Measurements from ENCODE around the gene DPYSL5.
"Not testable (repeated sequence)": the region's sequence is repeated elsewhere in the genome, so short reads cannot be mapped to it uniquely, and the experiment has no call there.

DPYSL5 gene, protein sequence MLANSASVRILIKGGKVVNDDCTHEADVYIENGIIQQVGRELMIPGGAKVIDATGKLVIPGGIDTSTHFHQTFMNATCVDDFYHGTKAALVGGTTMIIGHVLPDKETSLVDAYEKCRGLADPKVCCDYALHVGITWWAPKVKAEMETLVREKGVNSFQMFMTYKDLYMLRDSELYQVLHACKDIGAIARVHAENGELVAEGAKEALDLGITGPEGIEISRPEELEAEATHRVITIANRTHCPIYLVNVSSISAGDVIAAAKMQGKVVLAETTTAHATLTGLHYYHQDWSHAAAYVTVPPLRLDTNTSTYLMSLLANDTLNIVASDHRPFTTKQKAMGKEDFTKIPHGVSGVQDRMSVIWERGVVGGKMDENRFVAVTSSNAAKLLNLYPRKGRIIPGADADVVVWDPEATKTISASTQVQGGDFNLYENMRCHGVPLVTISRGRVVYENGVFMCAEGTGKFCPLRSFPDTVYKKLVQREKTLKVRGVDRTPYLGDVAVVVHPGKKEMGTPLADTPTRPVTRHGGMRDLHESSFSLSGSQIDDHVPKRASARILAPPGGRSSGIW

DNA sequence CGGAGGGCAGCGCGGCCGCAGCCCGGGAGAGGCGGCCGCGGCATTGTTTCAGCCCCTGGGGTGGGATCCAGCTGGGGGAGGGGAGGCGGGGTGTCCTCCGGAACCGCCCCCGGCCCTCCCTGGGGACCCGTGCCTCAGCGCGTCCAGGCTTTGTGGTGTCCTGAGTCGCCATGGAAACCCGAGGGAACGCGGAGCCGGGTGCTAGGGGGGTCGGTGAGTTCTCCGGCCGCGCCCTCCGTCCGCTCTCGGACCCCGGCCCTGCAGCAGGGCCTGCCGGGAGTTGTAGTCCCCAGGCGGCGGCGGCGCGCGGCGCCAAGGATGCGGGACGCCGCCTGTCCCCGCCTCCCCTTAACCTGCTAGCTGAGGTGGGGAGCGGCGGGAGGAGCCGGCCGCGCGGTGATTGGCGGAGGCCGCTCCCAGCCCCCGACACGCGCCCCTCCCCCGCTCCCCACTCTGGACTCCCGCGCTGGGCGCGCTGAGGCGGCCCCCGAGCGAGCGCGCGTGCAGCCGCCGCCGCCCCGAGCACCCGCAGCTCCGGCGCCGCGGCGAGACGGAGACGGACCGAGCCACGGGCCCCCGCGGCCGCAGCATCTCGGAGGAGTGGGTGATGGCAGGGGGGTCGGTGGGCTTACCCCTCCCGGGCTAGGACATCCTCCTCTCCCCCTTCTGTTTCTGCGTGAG is at the start of gene DPYSL5:
DPYSL5 (plus strand) TSS at position 478 of the 681 bp plus-strand sequence. CDS start 50,368 bp downstream, outside the sequence.
- no peak for DNase-seq

DNA sequence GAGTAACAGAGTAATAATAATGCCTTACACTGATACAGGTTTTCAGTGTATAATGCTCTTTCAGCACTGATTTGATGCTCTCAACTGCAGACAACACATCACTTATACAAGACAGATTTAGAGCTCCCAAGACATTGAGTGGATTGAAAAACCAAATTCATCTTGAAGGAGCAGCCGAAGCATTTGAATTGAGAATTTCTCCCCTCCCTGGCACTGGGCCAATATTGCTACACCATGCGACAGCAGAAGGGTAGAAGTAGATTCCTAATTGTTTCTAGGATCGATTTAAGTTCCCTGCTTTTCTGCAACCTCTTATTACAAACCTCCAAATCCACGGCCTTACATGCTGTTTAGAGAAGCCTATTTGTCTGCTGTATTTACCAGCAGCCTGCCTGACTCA is 46.6 kb upstream of the DPYSL5 start:
- DNase-seq, result no peak

DNA sequence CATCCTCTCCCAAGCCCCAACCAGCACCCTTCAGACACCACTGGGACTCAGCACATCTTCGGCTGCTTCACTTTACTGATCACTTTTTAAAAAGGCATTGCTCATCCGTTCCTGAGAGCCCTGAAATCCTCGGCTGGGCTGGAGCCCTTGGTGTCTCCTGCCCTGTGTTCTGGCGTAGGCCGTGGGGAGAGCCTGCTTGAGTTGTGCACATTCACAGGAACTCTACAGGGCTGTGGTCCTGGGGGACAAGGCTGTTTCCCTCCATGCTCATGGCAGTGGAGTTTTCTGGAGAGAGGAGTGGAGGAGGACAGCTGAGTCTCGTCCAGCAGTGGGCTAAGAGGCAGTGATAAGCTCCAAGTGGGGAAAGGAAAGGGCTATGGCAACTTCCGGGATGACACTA is 46.1 kb upstream of the DPYSL5 start:
- DNase-seq, result no peak

DNA sequence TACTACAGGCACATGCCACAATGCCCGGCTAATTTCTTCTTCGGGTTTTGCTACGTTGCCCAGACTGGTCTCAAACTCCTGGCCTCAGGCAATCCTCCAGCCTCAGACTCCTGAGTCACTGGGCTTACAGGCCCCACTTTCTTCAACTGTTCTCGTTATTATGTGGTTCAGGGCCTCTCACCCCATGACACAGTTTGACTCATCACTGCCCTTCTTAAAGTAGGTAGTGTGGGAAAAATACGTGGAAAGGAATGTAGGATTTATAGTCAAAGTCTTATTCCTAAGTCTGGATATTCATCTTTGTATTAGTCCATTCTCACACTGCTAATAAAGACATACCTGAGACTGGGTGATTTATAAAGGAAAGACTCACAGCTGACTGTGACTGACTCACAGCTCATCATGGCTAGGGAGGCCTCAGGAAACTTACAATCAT is 42.7 kb upstream of the DPYSL5 start:
- DNase-seq, result no peak

DNA sequence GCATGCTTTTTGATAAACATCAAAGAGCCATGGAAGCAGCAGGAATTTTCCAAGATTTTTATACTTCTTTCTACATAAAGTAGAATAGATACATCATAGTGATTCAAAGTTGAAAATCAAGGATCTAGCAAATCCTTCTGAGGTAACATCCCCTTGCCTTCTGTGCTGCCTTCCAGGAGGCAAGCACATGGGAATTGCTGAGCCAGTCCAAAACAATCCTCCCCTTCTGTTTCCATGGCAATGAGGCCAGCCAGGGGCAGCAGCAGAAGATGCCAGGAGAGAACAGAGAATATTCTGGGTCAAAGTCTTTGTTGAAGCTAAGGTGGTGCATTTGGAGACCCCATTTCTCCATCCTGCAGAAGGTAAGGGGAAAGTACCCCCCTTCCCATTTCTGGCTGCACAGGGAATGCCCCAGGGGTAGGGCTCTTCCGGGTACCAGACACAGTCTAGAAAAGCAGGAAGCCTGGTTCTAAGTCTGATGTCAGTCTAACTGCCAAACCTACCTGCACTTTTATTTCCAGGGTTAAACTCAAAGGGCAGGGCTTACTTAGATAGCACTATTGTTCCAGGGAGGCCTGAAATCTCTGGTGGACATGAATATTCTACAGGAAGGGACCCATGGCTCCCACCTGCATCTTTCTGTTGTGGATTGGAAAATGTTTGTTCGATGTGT is 40.0 kb upstream of the DPYSL5 start:
- DNase-seq, result no peak

DNA sequence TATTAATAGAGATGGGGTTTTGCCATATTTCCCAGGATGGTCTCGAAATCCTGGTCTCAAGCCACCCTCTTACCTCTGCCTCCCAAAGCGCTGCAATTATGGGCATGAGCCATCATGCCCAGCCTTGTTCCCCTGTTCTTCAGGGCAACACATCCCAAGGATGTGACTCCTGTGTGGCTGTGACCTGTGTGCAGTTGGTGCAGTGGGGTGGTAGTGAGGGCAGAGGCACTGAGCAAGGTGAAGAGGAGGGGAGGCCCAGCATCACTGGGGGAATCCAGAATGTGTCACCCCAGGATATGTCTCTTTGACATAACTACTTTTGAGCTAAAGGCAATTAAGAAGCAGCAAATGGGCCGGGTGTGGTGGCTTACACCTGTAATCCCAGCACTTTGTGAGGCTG is 38.7 kb upstream of the DPYSL5 start:
- no peak for DNase-seq

GRCh38 chr2:26809876-26810577 is 37.9 kb upstream of the DPYSL5 start:
- DNase-seq, result no peak

GRCh38 chr2:26811261-26811660 is 36.7 kb upstream of the DPYSL5 start:
- DNase-seq, result no peak

GRCh38 chr2:26811791-26812694 is 35.9 kb upstream of the DPYSL5 start:
- DNase-seq, result no peak

GRCh38 chr2:26812731-26813130 is 35.2 kb upstream of the DPYSL5 start:
- DNase-seq, result no peak

DNA sequence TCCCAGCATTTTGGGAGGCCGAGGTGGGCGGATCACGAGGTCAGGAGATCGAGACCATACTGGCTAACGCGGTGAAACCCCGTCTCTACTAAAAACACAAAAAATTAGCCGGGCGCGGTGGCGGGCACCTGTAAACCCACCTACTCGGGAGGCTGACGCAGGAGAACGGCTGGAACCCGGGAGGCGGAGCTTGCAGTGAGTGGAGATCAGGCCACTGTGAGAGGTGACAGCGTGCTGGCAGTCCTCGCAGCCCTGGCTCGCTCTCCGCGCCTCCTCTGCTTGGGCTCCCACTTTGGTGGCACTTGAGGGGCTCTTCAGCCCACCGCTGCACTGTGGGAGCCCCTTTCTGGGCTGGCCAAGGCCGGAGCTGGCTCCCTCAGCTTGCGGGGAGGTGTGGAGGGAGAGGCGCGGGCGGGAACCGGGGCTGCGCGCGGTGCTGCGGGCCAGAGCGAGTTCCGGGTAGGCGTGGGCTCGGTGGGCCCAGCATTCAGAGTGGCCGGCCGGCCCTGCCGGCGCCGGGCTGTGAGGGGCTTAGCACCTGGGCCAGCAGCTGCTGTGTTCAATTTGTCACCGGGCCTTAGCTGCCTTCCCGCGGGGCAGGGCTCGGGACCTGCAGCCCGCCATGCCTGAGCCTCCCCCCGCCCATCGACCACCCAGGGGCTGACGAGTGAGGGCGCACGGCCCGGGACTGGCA is 33.7 kb upstream of the DPYSL5 start:
- DNase-seq, result not testable (repeated sequence)

GRCh38 chr2:26816893-26817292 is 31.0 kb upstream of the DPYSL5 start:
- DNase-seq, result no peak

DNA sequence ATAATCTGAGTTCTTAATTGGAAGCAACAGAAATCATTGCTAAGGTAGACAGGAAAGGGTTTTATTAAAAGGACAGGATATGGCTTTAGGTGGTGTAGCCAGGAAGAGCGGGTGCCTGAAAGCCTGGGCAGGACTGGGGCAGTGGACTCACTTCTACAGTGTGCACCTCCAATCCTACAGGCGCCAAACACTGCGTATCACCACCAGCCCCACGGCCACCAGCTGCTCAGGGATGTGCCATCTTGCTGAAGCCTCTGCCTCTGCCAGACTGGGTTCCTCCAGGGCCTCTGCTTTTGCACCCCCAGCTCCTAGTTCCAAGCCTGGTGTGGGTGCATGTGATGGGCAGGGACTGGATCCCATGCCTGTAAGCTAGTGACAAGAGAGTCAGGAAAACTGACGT is 29.7 kb upstream of the DPYSL5 start:
- DNase-seq, result no peak

- DNase-seq, result no peak
Observed at GRCh38 chr2:26818972-26819371, 29.0 kb upstream of the DPYSL5 start.

DNA sequence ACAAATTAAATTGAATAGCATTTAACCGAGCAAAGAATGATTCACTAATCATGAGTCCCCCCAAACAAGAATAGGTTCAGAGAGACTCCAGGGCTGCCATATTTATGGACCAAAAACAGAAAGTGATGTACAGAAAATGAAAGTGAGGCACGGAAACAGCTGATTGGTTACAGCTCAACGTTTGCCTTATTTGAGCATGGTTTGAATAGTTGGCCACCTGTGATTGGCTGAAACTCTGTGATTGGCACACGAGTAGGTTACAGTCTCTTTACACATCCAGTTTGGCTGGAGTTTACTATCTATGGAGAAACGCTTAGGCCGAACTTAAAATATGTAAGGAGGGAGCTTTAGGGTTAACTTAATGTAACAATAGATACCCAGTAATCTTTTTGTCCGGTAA is 27.0 kb upstream of the DPYSL5 start:
- no peak for DNase-seq

- no peak for DNase-seq
Observed at GRCh38 chr2:26822877-26823276, 25.1 kb upstream of the DPYSL5 start.

- DNase-seq, result no peak
Observed at GRCh38 chr2:26838121-26838906, 9.6 kb upstream of the DPYSL5 start.

DNA sequence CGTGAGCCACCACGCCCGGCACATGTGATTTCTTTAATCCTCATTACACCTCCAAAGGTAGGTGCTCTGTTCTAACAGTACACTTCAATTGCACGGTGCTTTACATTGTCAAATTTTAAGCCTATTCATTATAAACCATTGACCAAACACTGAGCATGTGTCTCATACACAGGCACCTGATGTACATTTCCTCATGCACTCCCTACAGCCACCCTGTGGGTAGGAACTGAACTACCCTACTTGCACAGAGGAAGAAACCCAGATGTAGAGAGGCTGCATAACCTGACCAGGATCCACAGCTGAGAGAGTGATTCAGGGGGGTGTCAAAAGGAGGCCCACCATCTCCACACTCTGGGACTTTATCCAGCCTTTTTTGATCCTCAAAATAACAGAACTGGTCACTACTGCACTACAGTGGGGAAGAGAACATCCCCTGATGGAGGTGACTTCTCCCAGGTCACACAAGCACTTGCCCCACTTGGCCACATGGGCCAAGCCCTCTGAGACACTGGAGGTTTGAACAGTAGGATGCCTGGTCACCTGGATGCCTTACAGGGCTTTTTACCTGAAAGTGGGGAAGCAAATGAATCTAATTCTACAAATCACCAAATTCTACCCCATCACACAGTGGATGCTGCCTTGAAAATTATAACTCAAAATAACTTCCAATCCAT is 6.9 kb upstream of the DPYSL5 start:
- DNase-seq, result no peak

DNA sequence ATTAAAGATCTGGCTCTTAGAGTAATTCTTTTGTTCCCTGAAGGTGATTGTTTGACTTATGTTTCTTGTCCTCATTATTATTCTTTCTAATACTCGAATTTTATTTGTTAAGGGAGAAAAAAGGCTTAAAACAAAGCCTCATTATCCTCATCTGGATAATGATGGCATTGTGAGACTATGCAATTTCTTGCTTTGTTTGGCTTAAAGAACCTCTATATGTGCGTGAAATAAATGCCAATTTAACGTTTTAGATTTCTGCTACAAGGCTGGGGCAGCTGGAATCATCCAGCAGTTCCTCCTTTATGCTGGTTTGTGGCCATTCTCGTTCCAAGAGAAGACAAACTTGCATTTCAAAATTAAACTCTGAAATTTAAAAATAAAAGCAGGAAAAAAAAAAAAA is 4.9 kb upstream of the DPYSL5 start:
- DNase-seq, result no peak

GRCh38 chr2:26845021-26845420 is 2.9 kb upstream of the DPYSL5 start:
- DNase-seq, result no peak

Data from NK-92 treated with Interleukin-12 subunit alpha and Interleukin-12 subunit beta, amount 100 ng/mL, for 24 hours (cell line).